ENCODE data around the gene HDDC3.
A peak's percentile ranks its signal among the peaks of the same experiment; 100 is the strongest.

HDDC3 gene

DNA sequence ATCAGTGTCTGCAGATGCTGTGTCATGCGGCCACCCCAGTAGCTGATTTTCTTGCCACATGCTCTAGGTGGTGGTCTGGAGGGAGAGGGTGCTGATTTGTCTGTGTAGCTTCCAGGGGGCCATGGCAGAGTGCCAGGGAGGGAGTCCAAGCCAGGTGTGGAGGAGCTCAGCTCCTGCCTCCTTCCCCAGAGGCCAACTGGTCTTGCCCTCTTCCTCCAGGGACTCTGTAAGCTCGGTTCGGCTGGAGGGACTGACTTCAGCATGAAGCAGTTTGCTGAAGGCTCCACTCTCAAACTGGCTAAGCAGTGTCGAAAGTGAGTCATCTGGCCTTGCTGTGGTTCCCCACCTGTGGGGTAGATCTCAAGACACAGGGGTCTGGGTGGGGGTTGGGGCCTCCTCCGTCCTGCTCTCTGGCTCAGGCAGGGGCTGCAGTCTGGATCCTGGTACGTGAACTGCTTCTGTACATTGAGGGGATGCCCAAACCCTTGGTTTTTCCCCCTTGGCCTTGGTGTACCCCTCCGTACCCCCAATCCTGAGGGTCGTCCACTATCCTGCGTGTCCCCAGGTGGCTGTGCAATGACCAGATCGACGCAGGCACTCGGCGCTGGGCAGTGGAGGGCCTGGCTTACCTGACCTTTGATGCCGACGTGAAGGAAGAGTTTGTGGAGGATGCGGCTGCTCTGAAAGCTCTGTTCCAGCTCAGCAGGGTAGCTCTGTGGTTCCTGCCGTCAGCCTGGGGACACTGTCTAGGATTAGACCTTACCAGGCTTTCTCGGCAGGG is 15.4 kb upstream of the HDDC3 start:
- in situ Hi-C loops (cut with MboI; ENCODE audit: low sequenced_read_pairs) = no loop called here
- H3K27me3 ChIP-seq (ENCODE audit: low read depth) = no peaks in the 10 kb centered on the region
- peaks cover 64% of the 10 kb centered on the region for H3K36me3 ChIP-seq (replicated peaks)
- H3K4me1 ChIP-seq = no peaks in the 10 kb centered on the region
- no peaks in the 10 kb centered on the region for H3K9me3 ChIP-seq
- H3K4me3 ChIP-seq = no peak overlapping the region
- no peak for DNase-seq (ENCODE audit: low spot score in 2 of 2)

DNA sequence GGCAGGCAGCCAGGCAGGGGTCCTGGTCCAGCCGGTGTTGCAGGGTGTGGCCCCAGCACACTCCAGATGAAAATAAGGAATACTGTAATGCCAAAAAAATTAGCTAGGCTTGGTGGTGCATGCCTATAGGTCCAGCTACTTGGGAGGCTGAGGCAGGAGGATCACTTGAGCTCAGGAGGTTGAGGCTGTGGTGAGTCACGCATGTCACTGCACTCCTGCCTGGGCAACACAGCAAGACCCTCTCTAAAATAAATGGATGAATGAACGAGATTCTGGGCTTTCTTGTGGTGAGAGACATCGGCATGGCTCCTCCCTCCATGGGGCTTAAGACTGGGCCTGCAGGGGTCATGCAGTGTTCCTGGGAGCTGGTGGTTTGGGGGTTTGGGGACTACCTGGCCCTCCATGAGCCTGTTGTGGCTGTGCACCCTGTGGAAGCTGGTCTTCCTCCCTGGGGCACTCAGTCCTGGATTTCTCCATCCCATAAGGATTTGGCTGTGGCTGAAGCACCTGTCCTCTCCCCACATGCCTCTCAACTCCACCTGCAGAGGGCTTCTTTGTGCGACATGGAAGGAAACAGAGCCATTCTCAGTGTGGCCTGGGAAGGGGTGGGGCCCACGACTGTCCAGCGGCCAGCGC is 14.7 kb upstream of the HDDC3 start:
- Histone ChIP-seq H3K4me1 (no peaks in the 10 kb centered on the region), H3K9me3 (no peaks in the 10 kb centered on the region), H3K4me3 (no peak overlapping the region), H3K27me3 (ENCODE audit: low read depth) (no peaks in the 10 kb centered on the region), H3K36me3 (replicated peaks) (peaks cover 66% of the 10 kb centered on the region)
- in situ Hi-C loops (cut with MboI; ENCODE audit: low sequenced_read_pairs) = no loop called here
- DNase-seq (ENCODE audit: low spot score in 2 of 2) = no peak

DNA sequence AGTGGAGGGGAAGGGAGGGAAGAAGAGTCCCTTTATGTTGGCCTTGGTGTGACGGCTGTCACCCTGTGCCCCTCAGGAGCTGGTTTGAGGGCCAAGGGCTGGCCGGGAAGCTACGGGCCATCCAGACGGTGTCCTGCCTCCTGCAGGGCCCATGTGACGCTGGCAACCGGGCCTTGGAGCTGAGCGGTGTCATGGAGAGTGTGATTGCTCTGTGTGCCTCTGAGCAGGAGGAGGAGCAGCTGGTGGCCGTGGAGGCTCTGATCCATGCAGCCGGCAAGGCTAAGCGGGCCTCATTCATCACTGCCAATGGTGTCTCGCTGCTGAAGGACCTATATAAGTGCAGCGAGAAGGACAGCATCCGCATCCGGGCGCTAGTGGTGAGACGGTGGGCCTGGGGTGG is 14.2 kb upstream of the HDDC3 start:
- in situ Hi-C loops (cut with MboI; ENCODE audit: low sequenced_read_pairs) = no loop called here
- DNase-seq (ENCODE audit: low spot score in 2 of 2) = no peak
- Histone ChIP-seq H3K9me3 (no peaks in the 10 kb centered on the region), H3K4me3 (no peak overlapping the region), H3K4me1 (no peaks in the 10 kb centered on the region), H3K27me3 (ENCODE audit: low read depth) (no peaks in the 10 kb centered on the region), H3K36me3 (replicated peaks) (peaks cover 68% of the 10 kb centered on the region)

DNA sequence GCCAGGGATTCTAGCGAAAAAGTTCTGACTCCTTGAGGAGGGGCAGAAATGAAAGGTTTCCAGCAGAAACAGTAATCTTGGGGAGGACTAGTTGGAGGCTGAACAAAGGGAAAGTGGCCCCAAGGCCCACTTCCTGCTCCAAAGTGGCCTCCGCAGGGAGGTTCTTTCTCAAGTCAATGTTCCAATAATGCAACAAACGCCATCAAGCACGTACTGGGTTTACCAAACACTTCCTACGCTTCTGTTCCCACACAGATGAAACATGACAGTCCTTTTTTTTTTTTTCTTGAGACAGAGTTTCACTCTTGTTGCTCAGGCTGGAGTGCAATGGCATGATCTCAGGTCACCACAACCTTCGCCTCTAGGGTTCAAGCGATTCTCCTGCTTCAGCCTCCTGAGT is 12.7 kb upstream of the HDDC3 start:
- H3K4me3 ChIP-seq = no peak overlapping the region
- in situ Hi-C loops (cut with MboI; ENCODE audit: low sequenced_read_pairs) = no loop called here
- no peaks in the 10 kb centered on the region for H3K9me3 ChIP-seq
- H3K4me1 ChIP-seq = no peaks in the 10 kb centered on the region
- no peaks in the 10 kb centered on the region for H3K27me3 ChIP-seq (ENCODE audit: low read depth)
- peaks cover 70% of the 10 kb centered on the region for H3K36me3 ChIP-seq (replicated peaks)
- no peak for DNase-seq (ENCODE audit: low spot score in 2 of 2)

DNA sequence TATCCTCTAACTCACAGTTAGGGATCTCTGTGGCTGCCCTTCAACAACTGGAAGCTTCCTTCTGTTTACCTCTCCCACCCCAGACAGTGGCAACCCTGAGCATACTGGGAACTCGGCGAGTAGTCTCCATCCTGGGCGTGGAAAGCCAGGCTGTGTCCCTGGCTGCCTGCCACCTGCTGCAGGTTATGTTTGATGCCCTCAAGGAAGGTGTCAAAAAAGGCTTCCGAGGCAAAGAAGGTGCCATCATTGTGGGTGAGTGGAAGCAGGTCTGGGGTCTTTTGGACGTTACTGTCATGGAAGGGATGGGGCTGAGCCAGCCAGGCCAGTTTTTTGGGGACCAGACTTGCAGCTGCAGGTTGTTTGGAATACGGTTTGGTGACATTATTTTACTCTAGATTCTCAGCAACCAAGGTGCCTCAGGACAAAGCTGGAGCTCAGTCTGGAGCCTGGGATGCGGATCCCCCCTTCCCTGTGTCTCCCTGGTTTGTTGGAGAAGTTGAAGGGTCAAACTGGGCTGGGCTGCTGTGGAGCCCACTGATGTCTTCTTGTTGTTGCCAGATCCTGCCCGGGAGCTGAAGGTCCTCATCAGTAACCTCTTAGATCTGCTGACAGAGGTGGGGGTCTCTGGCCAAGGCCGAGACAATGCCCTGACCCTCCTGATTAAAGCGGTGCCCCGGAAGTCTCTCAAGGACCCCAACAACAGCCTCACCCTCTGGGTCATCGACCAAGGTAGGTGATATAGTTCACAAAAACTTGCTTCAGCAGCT is 10.2 kb upstream of the HDDC3 start:
- Histone ChIP-seq H3K9me3 (no peaks in the 10 kb centered on the region), H3K4me3 (no peak overlapping the region), H3K4me1 (no peaks in the 10 kb centered on the region), H3K27me3 (ENCODE audit: low read depth) (no peaks in the 10 kb centered on the region), H3K36me3 (replicated peaks) (peaks cover 73% of the 10 kb centered on the region)
- in situ Hi-C loops (cut with MboI; ENCODE audit: low sequenced_read_pairs) = no loop called here
- no peak for DNase-seq (ENCODE audit: low spot score in 2 of 2)

DNA sequence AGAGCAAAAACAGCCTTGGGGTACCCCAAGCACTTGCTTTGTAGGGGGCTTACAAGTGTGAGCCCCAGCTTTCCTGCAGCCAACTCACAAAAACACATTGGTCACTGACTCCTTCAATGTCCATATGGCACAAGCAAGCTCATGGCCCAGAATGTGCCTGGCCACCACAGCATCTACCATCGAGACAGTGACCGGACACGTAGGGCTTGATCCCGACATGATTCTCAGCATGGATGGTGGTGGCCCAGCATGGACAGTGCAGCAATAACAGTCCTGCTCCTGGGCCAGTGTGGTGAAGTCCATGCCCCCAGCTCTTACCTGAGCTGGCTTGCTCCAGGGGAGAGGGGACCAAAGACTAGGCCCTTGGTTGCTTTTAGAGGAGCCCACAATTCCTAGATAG is 8.7 kb upstream of the HDDC3 start:
- H3K9me3 ChIP-seq = no peaks in the 10 kb centered on the region
- H3K36me3 ChIP-seq (replicated peaks) = peaks cover 66% of the 10 kb centered on the region
- no peaks in the 10 kb centered on the region for H3K27me3 ChIP-seq (ENCODE audit: low read depth)
- H3K4me1 ChIP-seq = peaks cover 9% of the 10 kb centered on the region
- no peak for DNase-seq (ENCODE audit: low spot score in 2 of 2)
- in situ Hi-C loops (cut with MboI; ENCODE audit: low sequenced_read_pairs) = no loop called here
- no peak overlapping the region for H3K4me3 ChIP-seq

DNA sequence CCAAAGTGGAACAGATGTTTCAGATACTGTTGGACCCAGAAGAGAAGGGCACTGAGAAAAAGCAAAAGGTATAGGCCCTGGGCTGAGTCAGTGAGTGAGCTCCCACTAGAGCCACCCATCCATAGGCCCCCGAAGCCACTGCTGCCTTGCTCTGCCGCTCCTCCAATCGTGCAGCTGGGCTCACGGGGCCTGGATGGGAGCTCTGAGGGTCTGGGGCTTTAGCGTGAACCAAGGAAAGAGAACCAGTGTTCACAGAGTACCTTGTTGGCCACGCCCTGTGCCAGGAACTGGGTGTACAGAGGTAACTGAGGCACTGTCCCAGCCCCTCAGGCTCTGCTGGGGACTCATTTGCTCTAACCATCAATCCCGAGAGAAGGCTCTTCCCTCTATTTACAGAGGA is 7.4 kb upstream of the HDDC3 start:
- Histone ChIP-seq H3K4me1 (peaks cover 12% of the 10 kb centered on the region), H3K36me3 (replicated peaks) (peaks cover 54% of the 10 kb centered on the region), H3K4me3 (no peak overlapping the region), H3K9me3 (no peaks in the 10 kb centered on the region), H3K27me3 (ENCODE audit: low read depth) (no peaks in the 10 kb centered on the region)
- in situ Hi-C loops (cut with MboI; ENCODE audit: low sequenced_read_pairs) = no loop called here
- DNase-seq (ENCODE audit: low spot score in 2 of 2) = no peak

DNA sequence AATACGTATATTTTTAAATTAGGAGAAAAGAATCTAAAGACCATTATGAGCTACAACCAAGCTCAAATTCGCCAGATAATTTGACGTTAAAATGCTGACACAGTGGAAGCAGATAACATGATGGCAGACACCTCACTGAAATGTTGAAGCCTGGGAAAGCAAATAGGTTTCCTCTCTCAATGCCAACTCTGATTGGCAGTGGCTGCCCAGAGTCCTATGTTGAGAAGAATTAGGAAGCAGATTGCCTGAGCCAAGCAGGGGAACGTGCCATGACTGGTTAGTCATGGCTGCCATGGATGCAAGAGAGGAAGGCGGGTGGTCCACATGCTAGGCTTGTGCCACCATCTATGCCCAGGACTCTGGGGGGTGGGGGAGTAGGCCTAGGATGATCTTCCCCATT is 5.9 kb upstream of the HDDC3 start:
- in situ Hi-C loops (cut with MboI; ENCODE audit: low sequenced_read_pairs) = no loop called here

DNA sequence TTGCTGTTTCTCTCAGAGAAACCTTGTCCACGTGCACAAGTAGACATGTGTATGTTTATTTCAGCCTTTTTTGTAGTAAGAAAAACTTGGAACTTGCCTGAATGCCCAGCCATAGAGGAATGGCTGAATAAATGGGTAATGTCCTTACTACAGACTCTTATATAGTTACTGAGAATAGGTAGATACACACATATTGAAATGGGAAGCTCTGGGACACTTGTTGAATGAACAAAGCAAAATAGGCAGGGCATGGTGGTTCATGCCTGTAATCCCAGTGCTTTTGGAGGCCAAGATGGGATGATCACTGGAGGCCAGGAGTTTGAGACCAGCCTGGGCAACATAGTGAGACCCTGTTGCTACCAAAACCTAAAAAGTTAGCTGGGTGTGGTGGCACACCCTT is 4.5 kb upstream of the HDDC3 start:
- in situ Hi-C loops (cut with MboI; ENCODE audit: low sequenced_read_pairs) = no loop called here
- peaks cover 22% of the 10 kb centered on the region for H3K4me1 ChIP-seq
- H3K4me3 ChIP-seq = no peak overlapping the region
- no peaks in the 10 kb centered on the region for H3K27me3 ChIP-seq (ENCODE audit: low read depth)
- DNase-seq (ENCODE audit: low spot score in 2 of 2) = no peak
- no peaks in the 10 kb centered on the region for H3K9me3 ChIP-seq
- H3K36me3 ChIP-seq (replicated peaks) = peaks cover 37% of the 10 kb centered on the region

More for the DNA sequence above, 5.9 kb upstream of the HDDC3 start:
- Histone ChIP-seq H3K27me3 (ENCODE audit: low read depth) (no peaks in the 10 kb centered on the region), H3K9me3 (no peaks in the 10 kb centered on the region), H3K36me3 (replicated peaks) (peaks cover 49% of the 10 kb centered on the region), H3K4me1 (peaks cover 20% of the 10 kb centered on the region), H3K4me3 (no peak overlapping the region)
- no peak for DNase-seq (ENCODE audit: low spot score in 2 of 2)

DNA sequence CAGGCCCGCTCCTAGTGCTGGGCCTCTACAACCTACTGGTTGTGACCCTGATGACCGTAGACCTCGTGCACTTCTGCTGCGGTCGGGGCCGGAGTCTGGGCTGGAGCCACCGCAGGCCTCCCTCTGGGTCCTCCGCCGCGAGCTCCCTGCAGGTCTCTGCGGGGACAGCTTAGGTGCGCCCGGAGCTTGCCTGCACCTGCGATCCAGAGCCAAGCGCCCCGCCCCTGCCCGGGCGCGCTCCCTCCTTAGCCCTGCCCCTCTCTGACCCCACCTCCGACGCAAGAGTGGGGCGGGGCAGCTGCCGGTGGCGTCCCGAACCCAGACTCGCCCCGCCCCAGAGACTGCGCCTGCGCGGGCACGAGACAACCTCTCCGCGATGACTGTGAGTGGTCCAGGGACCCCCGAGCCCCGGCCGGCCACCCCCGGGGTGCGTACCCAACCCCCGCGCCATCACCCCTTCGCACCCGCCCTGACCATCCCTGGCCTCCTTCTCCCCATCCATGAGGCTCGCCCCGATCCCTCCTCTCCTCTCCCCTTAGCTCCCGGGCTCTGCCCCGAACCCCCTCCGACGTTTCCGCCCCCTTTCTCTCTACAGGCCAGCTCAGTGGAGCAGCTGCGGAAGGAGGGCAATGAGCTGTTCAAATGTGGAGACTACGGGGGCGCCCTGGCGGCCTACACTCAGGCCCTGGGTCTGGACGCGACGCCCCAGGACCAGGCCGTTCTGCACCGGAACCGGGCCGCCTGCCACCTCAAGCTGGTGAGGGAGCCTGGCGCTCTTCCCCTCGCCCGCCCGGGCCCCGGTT is 2.8 kb upstream of the HDDC3 start, which contains the start of gene UNC45A:
Gene UNC45A (plus strand): TSS at position 337 of the 803 bp plus-strand sequence. CDS start 40 bp downstream, at position 377.
- H3K4me1 ChIP-seq = peaks cover 28% of the 10 kb centered on the region
- peak; percentile 82 to 96 for DNase-seq (ENCODE audit: low spot score in 2 of 2)
- H3K9me3 ChIP-seq = no peaks in the 10 kb centered on the region
- peak within 1 kb of the TSS; percentile 67 for H3K4me3 ChIP-seq
- in situ Hi-C loops (cut with MboI; ENCODE audit: low sequenced_read_pairs) = no loop called here
- H3K36me3 ChIP-seq (replicated peaks) = peaks cover 23% of the 10 kb centered on the region
- no peaks in the 10 kb centered on the region for H3K27me3 ChIP-seq (ENCODE audit: low read depth)

DNA sequence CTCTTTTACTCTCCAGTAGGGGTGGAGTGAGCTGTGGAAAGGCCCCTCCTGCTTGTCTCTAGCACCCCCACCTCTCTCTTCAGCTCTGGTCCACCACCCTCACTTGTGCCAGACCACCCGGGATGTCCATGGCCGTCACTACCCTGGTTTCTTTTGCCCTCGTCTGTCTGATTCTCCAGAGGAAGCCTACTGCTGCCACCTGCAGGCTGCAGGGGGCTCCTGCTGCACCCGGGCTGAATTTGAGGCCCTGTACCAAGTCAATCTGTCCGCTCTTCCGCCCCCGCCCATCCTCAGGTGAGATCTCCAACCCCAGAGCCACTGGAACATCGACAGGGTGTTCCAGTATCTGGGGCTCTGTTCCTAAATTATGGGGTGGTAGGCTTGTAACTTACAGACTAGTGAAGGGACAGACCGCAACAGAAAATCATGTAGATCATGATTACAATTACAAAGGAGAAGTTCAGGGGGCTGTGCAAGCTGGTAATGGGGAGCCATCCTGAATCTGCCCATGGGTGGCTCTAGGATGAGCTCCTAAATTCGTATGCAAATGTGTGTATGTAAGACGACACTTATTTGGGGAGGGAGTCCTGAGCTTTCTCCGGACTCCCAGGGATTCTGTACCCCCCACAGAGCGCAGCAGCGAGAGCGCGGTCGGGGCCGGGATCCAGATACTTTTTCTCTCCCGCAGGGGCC is 2.1 kb upstream of the HDDC3 start:
- in situ Hi-C loops (cut with MboI; ENCODE audit: low sequenced_read_pairs) = no loop called here
- no peaks in the 10 kb centered on the region for H3K9me3 ChIP-seq
- peak overlapping the region; percentile 67 for H3K4me3 ChIP-seq
- peaks cover 31% of the 10 kb centered on the region for H3K4me1 ChIP-seq
- H3K27me3 ChIP-seq (ENCODE audit: low read depth) = no peaks in the 10 kb centered on the region
- H3K36me3 ChIP-seq (replicated peaks) = peaks cover 15% of the 10 kb centered on the region
- DNase-seq (ENCODE audit: low spot score in 2 of 2) = peak; percentile 82 to 92

DNA sequence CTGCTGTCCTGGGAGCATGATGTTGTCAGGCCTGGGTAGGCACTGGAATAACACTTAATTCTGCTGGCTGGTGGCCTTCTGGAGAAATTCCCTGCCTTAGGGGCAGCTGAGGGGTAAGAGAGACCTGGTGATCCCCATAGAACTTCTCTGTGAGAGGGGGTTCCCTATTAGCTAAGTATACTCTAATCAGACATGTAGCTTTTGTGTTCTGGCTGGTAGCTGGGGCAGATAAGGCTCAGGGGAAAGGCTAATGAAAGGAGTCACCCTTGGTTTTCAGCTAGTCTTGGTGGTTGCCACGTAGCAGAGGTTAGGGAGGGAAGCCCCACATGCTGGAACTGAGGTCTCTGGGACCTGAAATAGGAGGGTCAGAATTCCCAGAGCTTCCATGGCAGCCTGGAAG is 952 bp upstream of the HDDC3 start:
- in situ Hi-C loops (cut with MboI; ENCODE audit: low sequenced_read_pairs) = no loop called here
- Histone ChIP-seq H3K36me3 (replicated peaks) (peaks cover 7% of the 10 kb centered on the region), H3K9me3 (no peaks in the 10 kb centered on the region), H3K4me3 (no peak overlapping the region), H3K4me1 (peaks cover 37% of the 10 kb centered on the region), H3K27me3 (ENCODE audit: low read depth) (no peaks in the 10 kb centered on the region)
- no peak for DNase-seq (ENCODE audit: low spot score in 2 of 2)

DNA sequence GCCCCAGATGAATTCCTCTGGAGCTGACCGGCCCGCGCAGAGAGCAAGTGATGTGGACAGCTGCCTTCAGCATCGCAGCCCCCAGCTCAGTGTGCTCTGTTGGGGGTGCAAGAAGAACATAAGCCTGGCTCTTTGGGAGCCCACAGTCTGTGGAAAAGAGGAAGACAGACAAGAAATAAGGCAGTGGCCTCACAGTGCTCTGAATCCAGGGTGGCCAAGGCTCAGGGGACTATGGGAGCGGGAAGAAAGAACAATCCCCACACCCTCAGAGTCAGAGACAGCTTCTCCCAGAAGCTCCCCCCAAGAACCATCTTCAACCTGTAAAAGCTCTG is 277 bp upstream of the HDDC3 start:
- in situ Hi-C loops (cut with MboI; ENCODE audit: low sequenced_read_pairs) = no loop called here
- Histone ChIP-seq H3K36me3 (replicated peaks) (peaks cover under 1% of the 10 kb centered on the region; the same call in 1 of the 2 replicates), H3K4me1 (peaks cover 37% of the 10 kb centered on the region), H3K4me3 (peak overlapping the region; percentile 84), H3K9me3 (no peaks in the 10 kb centered on the region), H3K27me3 (ENCODE audit: low read depth) (no peaks in the 10 kb centered on the region)
- no peak for DNase-seq (ENCODE audit: low spot score in 2 of 2)

All from HAP-1 (cell line).